HG03039 (cell line): ENCODE measurements around the gene NEDD4.
"Not testable (repeated sequence)": the region's sequence is repeated elsewhere in the genome, so short reads cannot be mapped to it uniquely, and the experiment has no call there.

Source experiments
- ATAC-seq: cut with Tn5 transposase; IDR thresholded peaks from one replicate; pipeline ENCODE4 v1.9.1; 2021; ENCODE audit warnings: mild to moderate bottlenecking, moderate library complexity; ENCODE audit not compliant: unreplicated experiment

NEDD4 gene

DNA sequence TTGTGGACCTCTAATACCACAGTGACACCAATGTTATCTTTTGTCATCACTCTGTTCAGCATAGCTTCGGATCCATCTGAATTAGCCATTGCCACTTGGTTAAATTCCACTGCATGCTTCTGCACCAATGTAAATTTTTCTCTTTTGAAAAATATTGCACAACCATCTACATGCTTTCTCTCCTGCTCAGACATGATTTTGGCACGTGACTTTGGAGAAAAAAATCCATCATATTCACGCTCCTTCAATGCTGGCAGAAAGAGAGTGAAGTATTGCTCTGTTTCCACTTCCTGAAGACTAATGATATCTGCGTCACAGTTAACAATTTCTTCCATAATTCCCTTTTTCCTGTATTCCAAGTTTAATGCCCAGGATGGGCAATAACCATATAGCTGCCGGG is 13.0 kb upstream of the NEDD4 start:
- not testable (repeated sequence) for ATAC-seq

DNA sequence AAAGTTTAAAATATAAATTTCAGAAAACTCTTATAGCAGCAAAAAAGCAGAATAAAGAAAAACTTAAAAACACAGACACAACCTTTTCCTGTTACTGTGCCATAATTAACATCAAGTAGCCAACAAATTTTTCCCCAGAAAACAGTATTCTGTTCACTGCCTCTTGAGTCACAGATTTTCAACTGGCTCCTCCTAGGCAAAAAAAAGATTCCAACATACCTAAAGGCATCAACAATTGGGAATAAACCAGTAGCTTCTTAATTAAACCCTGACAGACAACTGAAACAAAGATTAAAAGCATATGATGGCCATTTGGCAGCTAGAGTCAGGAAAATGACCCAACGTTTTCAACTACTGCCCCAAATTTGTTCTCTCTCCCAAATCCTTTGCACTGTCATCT is 10.9 kb upstream of the NEDD4 start:
- ATAC-seq, result not testable (repeated sequence)

DNA sequence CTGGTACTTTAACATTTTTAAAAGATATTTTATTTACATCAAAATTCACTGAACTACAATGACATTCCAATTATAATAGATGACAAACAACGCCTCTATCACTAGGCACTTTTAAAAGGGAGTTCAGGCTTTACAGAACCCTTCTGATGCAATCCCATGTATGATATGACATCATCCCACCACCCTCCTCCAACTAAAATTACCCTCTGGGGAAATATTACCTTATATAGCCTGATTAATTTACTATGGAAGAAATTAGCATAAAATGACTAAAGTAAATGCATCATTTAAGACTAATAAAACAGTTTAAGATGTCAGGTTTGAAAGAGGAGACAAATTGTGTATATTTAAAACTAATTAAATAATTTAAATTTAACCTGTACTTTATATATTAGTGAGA is 10.4 kb upstream of the NEDD4 start:
- not testable (repeated sequence) for ATAC-seq

DNA sequence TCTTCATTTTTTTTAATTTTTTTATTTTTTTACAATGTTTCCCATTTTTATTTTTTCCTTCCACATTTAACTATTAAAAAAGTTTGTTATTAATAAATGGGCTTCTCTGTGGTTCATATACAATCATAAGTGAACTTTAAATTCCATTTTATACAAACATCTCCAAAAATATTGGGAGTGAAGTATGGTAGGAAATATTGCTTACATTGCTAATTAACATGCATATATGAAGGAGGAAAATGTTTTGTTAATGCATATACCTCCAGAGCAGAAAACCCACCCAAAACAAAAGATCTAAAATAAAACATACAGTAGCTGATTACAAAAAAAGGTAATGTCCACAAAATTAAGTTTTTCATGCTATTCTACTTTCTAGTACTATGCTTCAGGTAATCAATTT is 9.9 kb upstream of the NEDD4 start:
- not testable (repeated sequence) for ATAC-seq

DNA sequence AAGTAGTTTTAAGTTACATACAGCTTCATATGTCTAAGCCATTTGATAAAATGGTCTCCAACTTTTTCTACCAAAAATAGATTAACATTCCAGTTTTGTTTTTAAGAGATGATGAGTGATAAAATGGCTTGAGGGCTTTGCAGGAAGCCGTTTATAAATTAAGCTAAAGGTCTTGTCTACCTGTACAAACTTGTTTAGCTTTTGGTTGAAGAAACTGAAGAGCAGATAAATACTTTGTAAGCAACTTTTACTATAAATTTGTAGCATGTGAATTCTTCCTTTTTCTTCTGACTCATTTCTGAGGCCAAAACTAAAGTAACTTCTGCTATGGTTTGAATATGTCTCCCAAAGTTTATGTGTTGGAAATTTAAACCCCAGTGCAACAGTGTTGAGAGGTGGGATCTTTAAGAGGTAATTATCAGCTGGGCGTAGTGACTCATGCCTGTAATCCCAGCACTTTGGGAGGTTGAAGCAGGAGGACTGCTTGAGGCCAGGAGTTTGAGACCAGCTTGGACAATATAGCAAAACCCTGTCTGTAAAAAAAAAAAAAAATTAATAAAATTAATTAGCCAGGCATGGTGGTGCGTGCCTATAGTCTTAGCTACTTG is 8.2 kb upstream of the NEDD4 start:
- ATAC-seq, result no peak

DNA sequence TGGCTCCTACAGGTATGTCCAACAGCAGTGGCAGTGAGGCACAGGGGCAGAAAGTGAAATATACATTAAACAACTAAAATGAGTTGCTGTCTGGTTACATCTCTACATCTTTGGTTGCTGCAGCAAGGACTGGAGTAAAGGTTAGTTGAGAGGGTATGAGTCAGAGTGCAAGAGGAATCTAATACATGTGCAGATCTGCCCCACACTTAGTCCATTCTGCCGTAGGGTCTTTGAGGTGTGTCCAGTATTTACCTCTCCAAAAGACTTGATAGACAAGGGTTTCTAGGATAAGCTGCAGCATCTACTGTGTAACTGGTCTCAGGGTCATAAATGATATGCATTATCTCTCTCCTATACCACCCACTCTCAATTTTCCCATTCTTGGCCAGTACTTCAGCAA is 6.2 kb upstream of the NEDD4 start:
- no peak for ATAC-seq

DNA sequence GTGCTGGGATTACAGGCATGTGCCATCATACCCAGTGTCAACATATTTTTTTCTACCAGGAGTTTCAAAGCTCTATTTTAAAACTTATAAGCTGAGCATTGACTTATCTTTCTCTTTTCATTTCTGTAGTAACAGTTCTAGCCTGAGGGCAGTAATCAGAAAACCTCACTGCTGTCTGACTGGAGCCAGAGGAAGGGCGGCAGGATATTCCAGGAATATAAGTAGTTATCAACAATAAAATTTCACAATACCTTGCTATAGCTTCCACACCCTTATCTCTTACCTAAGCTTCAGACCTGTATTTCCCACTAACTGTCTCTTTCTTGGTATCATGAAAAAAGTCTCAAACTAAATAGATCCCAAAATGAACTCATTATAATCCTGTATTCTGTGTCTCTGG is 5.1 kb upstream of the NEDD4 start:
- ATAC-seq, result no peak

DNA sequence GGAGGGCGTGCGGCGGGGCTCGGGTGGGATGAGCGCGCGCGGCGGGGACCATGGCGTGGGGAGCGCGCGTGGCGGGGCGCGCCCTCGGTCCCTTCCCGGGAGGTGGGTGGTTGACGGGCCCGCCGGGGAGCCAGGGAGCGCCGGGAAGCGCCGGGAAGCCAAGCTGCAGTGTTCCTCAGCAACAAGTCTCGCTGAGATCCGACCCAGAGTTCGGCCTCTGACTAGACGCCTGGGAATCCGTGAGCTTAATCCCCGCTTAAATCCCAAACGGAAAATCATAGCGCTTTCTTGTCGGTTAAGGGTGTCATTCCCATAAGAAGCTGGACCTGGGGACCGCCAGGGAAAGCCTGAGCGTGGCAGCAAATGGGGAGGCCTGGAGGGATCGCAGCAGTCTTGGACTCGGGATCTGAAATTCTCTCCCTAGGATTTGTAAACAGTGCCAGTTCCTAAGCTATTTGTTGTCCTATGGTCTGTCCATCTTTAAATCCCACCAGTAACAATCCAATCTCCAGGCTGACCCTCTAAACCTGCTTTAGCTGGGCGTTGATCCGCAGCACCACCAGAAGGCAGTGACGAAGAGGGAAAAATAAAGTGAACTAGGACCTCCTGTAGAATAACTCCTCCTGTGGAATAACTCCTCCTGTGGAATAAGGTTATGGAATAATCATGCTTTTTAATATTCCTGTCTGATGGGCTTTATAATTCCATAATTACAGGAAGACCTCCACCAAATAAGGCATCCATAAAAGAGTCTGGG is 570 bp upstream of the NEDD4 start:
- ATAC-seq, result no peak

DNA sequence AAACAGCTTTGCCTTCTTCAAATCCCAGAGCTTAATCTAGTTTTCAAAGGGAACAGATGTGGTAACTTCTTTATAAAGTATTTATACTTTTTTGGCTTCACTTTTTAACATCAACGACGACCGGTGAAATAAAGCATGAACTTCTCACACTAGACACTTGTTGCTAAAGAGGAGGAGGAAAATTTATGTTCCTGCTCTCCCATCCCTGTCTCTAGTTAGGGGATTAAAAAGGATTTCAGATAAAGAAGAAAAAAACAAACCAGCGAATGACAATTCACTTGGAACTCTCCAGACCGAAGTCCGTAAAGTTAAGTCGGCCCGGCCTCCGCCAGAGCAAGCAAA is 672 bp downstream of the NEDD4 start:
- ATAC-seq, result no peak

DNA sequence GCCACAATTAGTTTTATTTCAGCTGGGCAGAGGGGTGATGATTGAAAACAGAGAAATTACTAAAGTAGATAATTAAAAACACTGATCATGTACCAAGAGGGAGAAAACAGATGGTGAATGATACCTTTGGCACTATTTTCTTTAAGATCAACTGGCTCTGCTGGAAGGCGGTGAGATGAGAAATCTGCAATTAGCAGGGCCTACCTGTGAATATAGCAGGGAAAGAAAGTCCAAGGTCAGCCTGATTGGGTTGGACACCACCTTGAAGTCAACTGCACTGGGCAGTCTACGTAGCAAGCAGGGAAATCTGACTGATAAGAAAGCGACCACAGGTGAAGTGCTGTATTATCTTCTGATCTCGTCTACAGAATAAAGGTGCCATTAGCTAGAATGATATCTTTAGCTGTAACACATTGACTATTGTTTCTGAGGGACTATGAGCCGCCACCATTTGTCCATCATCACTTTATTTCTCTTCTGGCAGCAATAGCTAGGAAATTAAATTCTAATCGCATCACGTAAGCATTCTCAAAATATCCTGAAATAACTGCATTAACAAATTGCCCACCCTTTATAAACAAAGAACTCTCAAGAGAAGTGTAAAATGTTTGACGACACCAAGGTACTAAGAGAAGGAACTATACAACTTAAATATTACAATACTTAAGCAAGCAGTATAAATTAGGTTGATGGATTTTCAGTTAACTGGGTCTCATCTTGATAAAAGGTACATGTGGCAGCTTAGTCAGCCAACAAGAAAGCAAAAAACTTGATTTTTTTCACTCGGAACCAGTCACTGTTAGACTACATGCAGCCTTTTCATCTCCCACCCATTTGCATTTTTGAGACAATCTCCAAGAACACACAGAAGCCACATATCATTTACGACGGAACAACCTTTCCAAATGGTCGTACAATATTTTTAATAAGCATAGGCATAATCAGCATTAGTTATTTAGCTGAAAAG is 1.3 kb downstream of the NEDD4 start:
- ATAC-seq, result no peak

DNA sequence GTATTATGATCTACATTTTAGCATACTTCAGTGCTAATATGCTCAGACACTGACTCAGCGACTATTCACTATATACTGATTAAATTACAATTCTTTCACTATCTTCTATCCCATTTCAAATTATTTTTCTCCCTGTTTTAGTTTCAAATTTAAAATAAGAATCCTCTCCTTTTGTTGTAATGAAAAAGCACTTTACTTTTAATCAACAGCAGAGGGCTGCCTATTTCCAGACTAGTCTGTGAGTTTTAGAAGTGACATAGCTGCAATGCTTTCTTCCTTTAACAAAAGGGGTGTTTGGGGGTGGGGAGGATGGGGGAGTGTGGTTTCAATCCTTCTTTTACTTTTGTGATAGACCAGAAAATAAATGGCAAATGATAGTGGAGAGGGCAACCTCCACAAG is 2.4 kb downstream of the NEDD4 start:
- ATAC-seq, result no peak

DNA sequence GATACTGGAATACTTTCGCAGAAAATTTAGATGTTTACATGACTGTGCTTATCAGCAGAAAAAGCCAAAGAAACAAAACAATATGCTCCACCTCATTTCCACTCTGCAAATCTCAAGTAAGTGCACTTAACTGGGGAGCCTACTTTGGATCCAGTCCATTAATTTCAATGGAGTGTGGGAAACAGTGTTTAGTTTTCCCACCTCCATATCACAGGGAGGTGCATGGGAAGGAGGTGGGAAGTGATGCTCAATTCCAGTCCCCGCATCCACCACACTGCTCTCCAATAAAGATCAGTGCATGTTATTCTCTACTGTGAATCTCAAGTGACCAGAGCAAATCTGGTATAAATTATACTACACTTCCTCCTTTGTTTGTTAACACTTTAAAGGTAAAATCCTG is 2.9 kb downstream of the NEDD4 start:
- no peak for ATAC-seq

DNA sequence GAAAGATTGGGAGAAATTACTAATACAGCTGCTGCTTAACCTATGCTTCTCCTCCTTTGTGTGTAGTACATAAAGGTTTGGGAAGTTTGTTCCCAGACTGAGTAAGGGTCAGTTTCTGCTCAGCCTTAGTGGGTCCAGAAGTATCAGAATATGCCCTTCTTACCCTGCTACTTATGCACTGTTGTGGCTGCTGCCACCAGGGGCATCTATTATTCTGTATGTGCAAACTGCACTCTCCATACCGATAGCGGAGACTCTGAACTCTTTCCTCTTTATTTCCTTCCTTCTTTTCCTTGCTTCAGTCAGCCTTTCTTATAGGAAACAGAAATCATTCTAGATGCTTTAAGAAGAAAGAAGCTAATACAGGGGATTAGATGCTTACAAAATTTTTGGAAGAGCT is 4.0 kb downstream of the NEDD4 start:
- ATAC-seq, result no peak

DNA sequence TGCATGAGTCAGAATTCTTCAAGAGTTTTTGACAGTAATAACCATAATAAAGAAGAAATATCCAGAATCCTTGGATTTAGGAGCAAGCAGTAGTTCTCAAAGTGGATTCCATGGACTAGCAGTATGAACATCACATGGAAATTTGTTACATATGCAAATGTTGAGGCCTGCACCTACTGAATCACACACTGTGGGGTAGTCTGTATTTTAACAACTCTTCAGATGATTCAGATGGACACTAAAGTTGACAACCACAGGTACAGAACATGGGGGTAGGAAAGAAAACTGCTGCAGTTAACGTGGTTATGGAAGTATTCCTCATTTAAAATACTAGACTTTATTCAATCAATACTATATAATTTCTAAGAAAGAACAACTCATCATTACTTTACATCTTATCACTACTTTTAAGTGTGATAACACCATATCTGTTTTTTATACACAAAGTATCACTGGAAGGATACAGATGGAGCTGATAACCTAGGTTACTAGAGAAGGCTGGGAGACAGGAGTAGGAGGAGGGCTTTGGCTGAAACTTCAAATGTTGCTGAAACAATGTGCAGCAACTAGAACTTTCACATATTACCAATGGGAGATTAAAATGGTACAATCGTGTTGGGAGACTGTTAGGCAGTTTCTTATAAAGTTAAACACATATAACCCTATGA is 11.7 kb downstream of the NEDD4 start:
- no peak for ATAC-seq

DNA sequence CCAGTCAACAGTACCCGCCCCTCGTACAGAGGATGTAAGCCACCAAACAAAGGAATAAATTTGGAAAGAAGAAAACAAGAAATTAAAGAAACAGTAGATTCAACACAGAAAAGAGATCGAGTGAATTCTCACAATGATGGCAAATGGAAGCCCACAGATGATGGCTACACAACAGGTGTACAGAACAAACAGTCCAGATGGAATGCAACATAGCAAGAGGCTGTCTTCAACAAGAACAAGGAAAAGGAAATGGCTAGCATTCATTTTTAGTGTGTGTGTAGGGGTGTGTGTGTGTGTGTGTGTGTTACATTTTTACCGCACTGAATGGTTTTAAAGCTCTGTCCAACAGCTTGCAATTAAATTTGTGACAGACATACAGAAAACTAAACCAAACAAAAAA is 12.9 kb downstream of the NEDD4 start:
- no peak for ATAC-seq

DNA sequence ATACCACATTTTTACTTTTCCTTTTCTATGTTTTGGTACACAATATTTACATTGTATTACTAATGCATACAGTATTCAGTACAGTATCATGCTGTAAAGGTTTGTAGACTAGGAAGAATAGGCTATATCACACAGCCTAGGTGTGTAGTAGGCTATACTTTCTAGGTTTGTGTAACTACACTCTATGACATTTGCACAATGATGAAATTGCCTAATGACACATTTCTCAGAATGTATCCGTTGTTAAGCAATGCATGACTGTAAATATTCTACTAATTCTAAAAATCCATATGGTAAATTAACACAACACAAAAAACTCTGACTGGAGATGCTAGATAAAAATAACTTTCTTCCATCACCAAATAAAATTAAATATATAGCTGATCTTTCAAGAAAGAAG is 16.2 kb downstream of the NEDD4 start:
- no peak for ATAC-seq

DNA sequence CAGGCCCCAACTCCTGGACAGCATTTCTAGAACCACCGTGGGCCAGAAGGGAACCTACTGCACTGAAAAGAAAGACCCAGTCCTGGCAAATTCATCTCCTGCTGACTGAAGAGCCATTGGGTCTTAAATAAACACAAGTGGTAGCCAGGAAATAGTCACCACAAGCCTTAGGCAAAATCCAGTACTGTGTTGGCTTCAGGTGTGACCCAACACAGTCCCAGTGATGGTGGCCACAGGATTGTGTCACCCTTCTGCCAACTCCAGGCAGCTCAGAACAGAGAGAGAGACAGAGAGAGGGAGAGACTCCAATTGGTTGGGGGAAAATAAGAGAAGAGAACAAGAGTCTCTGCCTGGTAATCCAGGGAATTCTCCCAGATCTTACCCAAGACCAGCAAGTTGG is 23.1 kb downstream of the NEDD4 start:
- ATAC-seq, result no peak

DNA sequence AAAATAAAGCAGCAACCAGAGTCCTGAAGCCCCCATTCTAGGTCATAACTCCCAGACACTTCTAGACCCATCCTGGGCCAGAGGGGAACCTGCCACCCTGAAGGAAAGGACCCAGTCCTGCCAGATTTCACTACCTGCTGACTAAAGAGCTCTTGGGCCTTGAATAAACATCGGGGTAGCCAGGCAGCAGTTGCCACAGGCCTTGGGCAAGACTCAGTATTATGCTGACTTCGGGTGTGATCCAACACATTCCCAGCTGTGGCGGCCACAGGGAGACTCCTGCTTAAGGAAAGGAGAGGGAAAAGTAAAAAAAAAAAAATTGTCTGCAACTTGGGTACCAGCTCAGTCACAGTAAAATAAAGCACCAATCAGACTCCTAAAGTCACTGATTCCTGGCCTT is 23.8 kb downstream of the NEDD4 start:
- ATAC-seq, result no peak

DNA sequence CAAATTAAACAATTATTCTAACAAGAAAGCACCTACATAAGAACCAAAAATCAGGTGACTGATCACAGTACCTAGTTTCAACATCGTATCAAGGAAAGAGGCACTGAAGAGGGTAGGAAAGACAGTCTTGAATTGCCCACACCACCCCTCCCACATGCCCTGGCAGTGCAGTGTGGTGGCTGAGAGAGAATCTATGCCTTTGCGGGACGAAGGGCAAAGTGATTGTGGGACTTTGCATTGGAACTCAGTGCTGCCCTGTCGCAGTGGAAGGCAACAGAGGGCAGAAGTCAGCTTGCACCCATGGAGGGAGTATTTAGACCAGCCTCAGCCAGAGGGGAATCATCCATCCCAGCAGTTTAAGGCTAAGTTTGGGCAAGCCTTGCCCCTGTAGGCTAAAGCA is 24.5 kb downstream of the NEDD4 start:
- no peak for ATAC-seq

DNA sequence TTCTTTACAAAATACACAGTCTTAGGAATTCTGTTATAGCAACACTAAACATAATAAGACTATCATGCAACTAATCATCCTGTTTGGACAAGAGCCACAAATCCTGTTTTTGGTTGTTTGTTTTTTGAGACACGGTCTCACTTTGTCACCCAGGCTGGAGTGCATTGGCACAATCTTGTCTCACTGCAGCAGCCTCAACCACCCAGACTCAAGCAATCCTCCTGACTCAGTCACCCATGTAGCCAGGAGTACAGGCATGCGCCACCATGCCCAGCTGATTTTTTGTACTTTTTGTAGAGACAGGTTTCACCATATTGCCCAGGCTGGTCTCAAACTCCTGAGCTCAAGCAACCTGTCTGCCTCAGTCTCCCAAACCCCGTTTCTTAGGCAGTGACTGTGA is 28.3 kb downstream of the NEDD4 start:
- ATAC-seq, result no peak

DNA sequence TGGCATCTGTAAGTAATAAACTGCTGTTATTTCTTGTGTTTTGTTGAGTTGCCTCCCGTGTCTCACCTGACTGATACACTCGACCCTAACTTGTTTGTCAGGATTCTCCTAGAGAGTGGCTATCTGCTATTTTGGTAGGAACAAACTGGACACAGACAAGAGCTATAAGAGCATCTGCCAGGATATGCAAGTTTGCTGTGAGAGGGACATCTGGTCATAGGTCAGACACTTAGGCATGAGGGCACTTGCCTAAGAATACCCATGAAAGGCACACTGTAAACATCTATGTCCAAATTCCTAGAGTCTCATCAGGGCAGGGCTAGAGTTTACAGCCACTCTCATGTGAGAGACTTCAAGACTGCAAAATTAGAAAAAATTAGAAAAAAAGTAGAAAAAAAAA is 32.5 kb downstream of the NEDD4 start:
- ATAC-seq, result no peak
